ENCODE data around the gene VMAC. TPM values are rescaled to one million over a fixed set of nuclear protein-coding genes. Genes with fewer than 3 reads are reported as not detected.

VMAC gene
- total and polyA plus RNA-seq, 2 donors (not counting 1 experiment from before 2014, with no cell fraction given), result 27.1 to 27.2 TPM

DNA sequence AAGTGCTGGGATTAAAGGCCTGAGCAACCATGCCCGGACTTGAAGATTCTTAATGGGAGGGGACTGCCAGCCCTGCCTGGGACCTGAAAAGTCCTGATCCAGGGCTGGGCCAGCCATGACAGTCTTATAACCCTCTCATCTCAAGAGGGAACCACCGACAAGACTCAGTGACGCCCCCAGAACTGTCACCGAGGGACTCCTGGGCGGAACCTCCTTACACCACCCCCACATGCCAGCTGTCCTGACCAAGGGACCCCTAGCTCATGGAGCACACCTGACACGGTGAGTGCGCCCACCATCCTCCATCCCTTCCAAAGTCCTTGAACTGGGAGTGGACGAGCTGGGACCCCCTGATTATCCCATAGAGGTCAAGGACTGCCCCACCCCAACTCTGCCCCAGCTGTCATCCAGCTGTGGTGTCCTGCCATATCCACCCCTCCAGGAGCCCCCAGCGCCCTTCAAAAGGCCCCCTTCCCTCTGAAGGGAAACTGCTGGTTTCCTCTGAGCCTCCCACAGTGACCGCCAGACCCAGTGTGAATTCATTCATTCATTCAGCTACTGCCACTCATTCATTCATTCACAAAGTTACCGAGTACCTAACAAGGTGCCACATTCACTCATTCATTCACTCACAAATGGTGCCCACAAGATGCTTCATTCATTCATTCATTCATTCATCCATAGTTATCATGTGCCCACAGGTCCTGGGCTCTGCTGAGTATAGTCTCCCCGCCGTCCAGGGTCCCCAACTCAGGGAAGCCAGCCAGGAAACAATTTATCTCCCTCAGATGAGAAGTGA lies 4.7 kb upstream of the VMAC start:
- H2AFZ ChIP-seq (ENCODE audit: insufficient read depth, low read depth, low read length, poor library complexity, severe bottlenecking), result no peak overlapping the region
- no peak overlapping the region for H3K9ac ChIP-seq (ENCODE audit: low read length)
- peaks cover 0 to 13% of the 10 kb centered on the region in 2 experiments for H3K36me3 ChIP-seq (replicated peaks in 1 of 2; ENCODE audit: control extremely low read depth in 1 of 2, control insufficient read depth in 1 of 2, extremely low read depth in 1 of 2, insufficient read depth in 2 of 2, low read length in 1 of 2)
- no peaks in the 10 kb centered on the region for H3K27me3 ChIP-seq (replicated peaks in 1 of 4; ENCODE audit: control extremely low read depth in 1 of 4, control insufficient read depth in 3 of 4, insufficient read depth in 4 of 4, low read length in 3 of 4)
- no peak overlapping the region for H3K27ac ChIP-seq (ENCODE audit: low read length in 2 of 2)
- 93% methylated on average over 10 of the region's 13 CpGs for WGBS (ENCODE audit: insufficient coverage)
- Mint-ChIP-seq H3K9me3 (ENCODE audit: insufficient read depth) (no peaks in the 10 kb centered on the region), H3K27ac (no peak overlapping the region), H3K4me3 (no peak overlapping the region), H3K27me3 (no peaks in the 10 kb centered on the region), H3K4me1 (peaks cover 24% of the 10 kb centered on the region)
- CTCF ChIA-PET, result no interaction called here
- H4K20me1 ChIP-seq (ENCODE audit: control insufficient read depth, insufficient read depth, low read length, poor library complexity, severe bottlenecking), result peaks cover 59% of the 10 kb centered on the region
- no peak overlapping the region for H3K4me3 ChIP-seq (ENCODE audit: control extremely low read depth in 1 of 5, extremely low read depth in 1 of 5, insufficient read depth in 1 of 5, low read depth in 2 of 5, low read length in 4 of 5)
- no peak overlapping the region for H3K4me2 ChIP-seq (replicated peaks; ENCODE audit: low read depth, low read length, poor library complexity, severe bottlenecking)
- peaks cover 44% of the 10 kb centered on the region for H3K79me2 ChIP-seq (ENCODE audit: control insufficient read depth, insufficient read depth, low read length)
- DNase-seq (no peak), ATAC-seq (ENCODE audit: low read depth) (no peak)
- peaks cover 6 to 13% of the 10 kb centered on the region in 2 donors for H3K4me1 ChIP-seq (ENCODE audit: control insufficient read depth in 2 of 2, insufficient read depth in 2 of 2, low read length in 2 of 2)
- H3K9me3 ChIP-seq (ENCODE audit: control extremely low read depth in 1 of 3, control insufficient read depth in 2 of 3, insufficient read depth in 1 of 3, low read length in 2 of 3), result peaks cover 0 to 4% (median 0%) of the 10 kb centered on the region in 3 donors
- TF ChIP-seq EZH2 (IDR thresholded peaks at IDR 0.05; ENCODE audit: borderline replicate concordance, insufficient read depth, low read depth, low read length, poor library complexity, severe bottlenecking), result no peak
- TF ChIP-seq, protein P1, sequence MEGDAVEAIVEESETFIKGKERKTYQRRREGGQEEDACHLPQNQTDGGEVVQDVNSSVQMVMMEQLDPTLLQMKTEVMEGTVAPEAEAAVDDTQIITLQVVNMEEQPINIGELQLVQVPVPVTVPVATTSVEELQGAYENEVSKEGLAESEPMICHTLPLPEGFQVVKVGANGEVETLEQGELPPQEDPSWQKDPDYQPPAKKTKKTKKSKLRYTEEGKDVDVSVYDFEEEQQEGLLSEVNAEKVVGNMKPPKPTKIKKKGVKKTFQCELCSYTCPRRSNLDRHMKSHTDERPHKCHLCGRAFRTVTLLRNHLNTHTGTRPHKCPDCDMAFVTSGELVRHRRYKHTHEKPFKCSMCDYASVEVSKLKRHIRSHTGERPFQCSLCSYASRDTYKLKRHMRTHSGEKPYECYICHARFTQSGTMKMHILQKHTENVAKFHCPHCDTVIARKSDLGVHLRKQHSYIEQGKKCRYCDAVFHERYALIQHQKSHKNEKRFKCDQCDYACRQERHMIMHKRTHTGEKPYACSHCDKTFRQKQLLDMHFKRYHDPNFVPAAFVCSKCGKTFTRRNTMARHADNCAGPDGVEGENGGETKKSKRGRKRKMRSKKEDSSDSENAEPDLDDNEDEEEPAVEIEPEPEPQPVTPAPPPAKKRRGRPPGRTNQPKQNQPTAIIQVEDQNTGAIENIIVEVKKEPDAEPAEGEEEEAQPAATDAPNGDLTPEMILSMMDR (IDR thresholded peaks at IDR 0.05), result no peak
- intact Hi-C loops (cut with micrococcal nuclease), result loop anchor here (5.0 kb wide), 1 partner anchor 933 kb away; the partner anchor contains the start of gene KDM4B
- POLR2A ChIA-PET, result no interaction called here

DNA sequence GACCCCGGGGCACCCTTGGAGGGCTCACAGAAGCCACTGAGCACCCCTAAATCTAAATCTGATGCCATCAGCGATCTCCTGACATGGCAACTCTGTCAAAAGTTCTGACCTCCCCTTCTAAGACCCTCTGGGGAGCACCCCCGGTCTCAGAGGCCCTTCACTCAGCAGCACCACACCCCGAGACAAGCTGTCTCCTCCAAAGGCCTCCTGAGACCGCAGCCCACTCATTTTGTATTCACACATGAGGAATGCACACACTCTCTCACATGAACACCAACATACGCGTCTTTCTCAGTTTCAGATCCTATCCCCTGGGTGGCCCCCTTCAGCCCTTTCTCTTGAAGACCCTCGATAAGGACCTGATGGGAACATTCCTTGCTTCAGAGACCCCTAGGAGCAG lies 3.7 kb upstream of the VMAC start:
- H2AFZ ChIP-seq (ENCODE audit: insufficient read depth, low read depth, low read length, poor library complexity, severe bottlenecking), result no peak overlapping the region
- CTCF ChIA-PET, result no interaction called here
- TF ChIP-seq, protein P1 (IDR thresholded peaks at IDR 0.05), result no peak
- no peak for TF ChIP-seq EZH2 (IDR thresholded peaks at IDR 0.05; ENCODE audit: borderline replicate concordance, insufficient read depth, low read depth, low read length, poor library complexity, severe bottlenecking)
- Mint-ChIP-seq H3K27me3 (no peaks in the 10 kb centered on the region), H3K4me3 (no peak overlapping the region), H3K27ac (peak overlapping the region; percentile 46), H3K9me3 (ENCODE audit: insufficient read depth) (no peaks in the 10 kb centered on the region), H3K4me1 (peaks cover 28% of the 10 kb centered on the region)
- H3K4me1 ChIP-seq (ENCODE audit: control insufficient read depth in 2 of 2, insufficient read depth in 2 of 2, low read length in 2 of 2), result peaks cover 11 to 23% of the 10 kb centered on the region in 2 donors
- no peaks in the 10 kb centered on the region for H3K27me3 ChIP-seq (replicated peaks in 1 of 4; ENCODE audit: control extremely low read depth in 1 of 4, control insufficient read depth in 3 of 4, insufficient read depth in 4 of 4, low read length in 3 of 4)
- no peak for DNase-seq
- WGBS (ENCODE audit: insufficient coverage), result 84% methylated on average over 8 of the region's 8 CpGs
- peaks cover 0 to 6% of the 10 kb centered on the region in 2 experiments for H3K36me3 ChIP-seq (replicated peaks in 1 of 2; ENCODE audit: control extremely low read depth in 1 of 2, control insufficient read depth in 1 of 2, extremely low read depth in 1 of 2, insufficient read depth in 2 of 2, low read length in 1 of 2)
- H3K27ac ChIP-seq (ENCODE audit: low read length in 2 of 2), result no peak overlapping the region
- POLR2A ChIA-PET, result no interaction called here
- no peak for ATAC-seq (ENCODE audit: low read depth)
- H3K79me2 ChIP-seq (ENCODE audit: control insufficient read depth, insufficient read depth, low read length), result peaks cover 50% of the 10 kb centered on the region
- H3K4me2 ChIP-seq (replicated peaks; ENCODE audit: low read depth, low read length, poor library complexity, severe bottlenecking), result no peak overlapping the region
- peaks cover 0 to 4% (median 0%) of the 10 kb centered on the region in 3 donors for H3K9me3 ChIP-seq (ENCODE audit: control extremely low read depth in 1 of 3, control insufficient read depth in 2 of 3, insufficient read depth in 1 of 3, low read length in 2 of 3)
- H3K4me3 ChIP-seq (ENCODE audit: control extremely low read depth in 1 of 5, extremely low read depth in 1 of 5, insufficient read depth in 1 of 5, low read depth in 2 of 5, low read length in 4 of 5), result no peak overlapping the region
- no peak overlapping the region for H3K9ac ChIP-seq (ENCODE audit: low read length)
- H4K20me1 ChIP-seq (ENCODE audit: control insufficient read depth, insufficient read depth, low read length, poor library complexity, severe bottlenecking), result peaks cover 60% of the 10 kb centered on the region
- intact Hi-C loops (cut with micrococcal nuclease), result loop anchor here (5.0 kb wide), 1 partner anchor 934 kb away; the partner anchor contains the start of gene KDM4B

All from B cell (primary cell).